Fibroblast of the aortic adventitia (primary cell): ENCODE measurements around the gene GPRC5C. TPM values are rescaled to one million over a fixed set of nuclear protein-coding genes. Genes with fewer than 3 reads are reported as not detected.
"Not testable (repeated sequence)": the region's sequence is repeated elsewhere in the genome, so short reads cannot be mapped to it uniquely, and the experiment has no call there.

Experiments used
- DNase-seq: peaks from one replicate; pipeline ENCODE4 v3.0.0-alpha.2; 2010; ENCODE audit warnings: low read depth
- H3K4me3 ChIP-seq: 2 replicates; pipeline ENCODE4 v1.5.1; 2011; ENCODE audit warnings: low read depth, mild to moderate bottlenecking, control low read depth, low read length, moderate library complexity
- CTCF ChIP-seq: IDR thresholded peaks from 2 replicates; pipeline ENCODE4 v1.5.1; 2011; ENCODE audit warnings: mild to moderate bottlenecking, low read length, control low read depth, inconsistent platforms; ENCODE audit not compliant: insufficient read depth
- total RNA-seq: library from RNA; depleted of rRNA; stranded (reverse); fragments of >200 nt; gene quantifications from 2 replicates; pipeline ENCODE4 v1.2.3, GENCODE V29; 2012; ENCODE audit warnings: low replicate concordance

GPRC5C gene
- total RNA-seq, 1 donor, result 0.99 TPM

DNA sequence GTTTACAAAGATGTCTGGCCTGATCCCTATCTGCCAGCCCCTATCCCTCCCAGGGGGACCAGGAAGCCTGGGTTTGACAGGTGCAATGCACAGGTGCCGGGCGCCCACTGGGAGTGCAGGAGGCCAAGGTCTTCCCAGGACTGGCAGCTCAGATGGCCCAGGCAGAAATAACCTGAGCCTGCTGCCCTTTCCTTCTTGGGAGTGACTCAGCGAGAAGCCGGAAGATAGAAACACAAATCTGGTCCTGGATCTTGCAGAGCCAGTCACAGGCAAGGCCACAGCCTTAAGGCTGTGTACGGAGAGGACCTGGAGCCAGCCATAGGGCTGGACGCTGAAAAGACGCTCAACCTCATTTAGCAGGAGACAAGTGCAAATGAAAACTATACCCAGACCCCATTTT lies 36.9 kb upstream of the GPRC5C start:
- no peak for TF ChIP-seq CTCF
- no peak for DNase-seq

GRCh38 chr17:74396567-74396966 lies 35.3 kb upstream of the GPRC5C start:
- no peak overlapping the region for H3K4me3 ChIP-seq
- TF ChIP-seq CTCF, result no peak
- DNase-seq, result no peak

More for the DNA sequence above, 36.9 kb upstream of the GPRC5C start:
- no peak overlapping the region for H3K4me3 ChIP-seq

GRCh38 chr17:74402048-74402447 lies 29.8 kb upstream of the GPRC5C start:
- H3K4me3 ChIP-seq, result no peak overlapping the region
- no peak for TF ChIP-seq CTCF
- DNase-seq, result no peak

DNA sequence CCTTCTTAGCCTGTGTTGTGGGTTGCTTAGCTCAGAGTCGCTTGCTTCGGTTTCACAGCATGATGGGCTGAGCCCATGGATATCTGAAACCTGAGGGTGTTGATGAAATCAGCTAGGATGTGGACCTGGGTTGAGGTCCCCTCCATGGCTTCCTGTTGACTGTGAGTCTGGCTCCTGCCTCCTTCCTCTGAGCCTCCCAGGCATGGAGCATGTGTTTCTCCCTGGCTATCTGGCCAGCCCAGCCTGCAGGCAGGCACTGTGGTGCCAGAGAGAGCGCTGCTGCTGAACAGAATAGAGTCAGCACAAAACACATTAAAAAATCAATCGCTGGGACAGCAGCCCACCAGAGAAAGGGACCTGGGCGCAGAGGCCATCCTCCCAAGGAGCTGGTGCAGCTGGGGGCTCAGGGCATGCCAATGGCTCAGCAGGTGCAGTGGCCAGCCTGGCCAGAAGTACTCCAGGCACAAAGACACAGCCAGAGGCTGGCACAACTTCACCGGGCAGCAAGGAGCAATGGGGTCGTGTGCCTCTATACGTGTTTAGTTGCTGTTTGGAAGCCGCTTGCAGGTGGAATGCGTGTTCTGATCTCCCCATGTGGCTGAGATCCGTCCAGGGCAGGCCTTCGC lies 28.3 kb upstream of the GPRC5C start:
- no peak overlapping the region for H3K4me3 ChIP-seq
- DNase-seq, result no peak
- no peak for TF ChIP-seq CTCF

DNA sequence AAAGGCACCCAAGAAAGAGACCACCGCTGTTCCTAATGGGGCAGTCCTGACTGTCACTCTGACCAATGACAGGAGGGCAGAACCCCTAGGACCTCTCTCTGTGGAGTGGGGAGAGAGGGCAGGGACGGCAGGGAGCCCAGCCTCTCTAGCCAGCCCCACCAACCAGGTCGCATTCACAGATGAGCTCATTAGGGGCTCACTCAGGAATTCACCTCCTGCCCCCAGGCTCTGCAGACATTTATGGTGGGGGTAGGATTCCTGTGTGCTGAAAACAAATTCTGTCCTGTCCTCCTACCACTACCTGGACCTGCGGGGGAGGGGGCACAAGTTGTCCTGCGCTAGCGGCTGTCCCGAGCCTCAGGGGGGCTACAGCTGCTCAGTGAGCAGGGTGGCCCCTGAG lies 27.7 kb upstream of the GPRC5C start:
- H3K4me3 ChIP-seq, result no peak overlapping the region
- no peak for DNase-seq
- TF ChIP-seq CTCF, result no peak

GRCh38 chr17:74404789-74405188 lies 27.1 kb upstream of the GPRC5C start:
- H3K4me3 ChIP-seq, result no peak overlapping the region
- no peak for DNase-seq
- no peak for TF ChIP-seq CTCF

DNA sequence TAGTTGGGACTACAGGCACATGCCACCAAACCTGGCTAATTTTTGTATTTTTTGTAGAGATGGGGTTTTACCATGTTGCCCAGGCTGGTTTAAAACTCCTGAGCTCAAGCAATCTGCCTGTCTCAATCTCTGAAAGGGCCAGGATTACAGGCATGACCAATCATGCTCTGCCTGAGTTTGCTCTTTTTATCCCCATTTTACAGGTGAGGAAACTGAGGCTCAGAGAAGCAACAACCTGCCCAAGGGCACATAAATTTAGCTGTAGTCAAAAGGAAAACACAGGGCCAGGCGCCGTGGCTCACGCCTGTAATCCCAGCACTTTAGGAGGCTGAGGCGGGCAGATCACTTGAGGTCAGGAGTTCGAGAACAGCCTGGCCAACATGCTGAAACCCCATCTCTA lies 26.6 kb upstream of the GPRC5C start:
- DNase-seq, H3K4me3 ChIP-seq: not testable (repeated sequence)
